ENCODE measurements around the gene MMP14.
"Not testable (repeated sequence)": the region's sequence is repeated elsewhere in the genome, so short reads cannot be mapped to it uniquely, and the experiment has no call there.

MMP14 gene

DNA sequence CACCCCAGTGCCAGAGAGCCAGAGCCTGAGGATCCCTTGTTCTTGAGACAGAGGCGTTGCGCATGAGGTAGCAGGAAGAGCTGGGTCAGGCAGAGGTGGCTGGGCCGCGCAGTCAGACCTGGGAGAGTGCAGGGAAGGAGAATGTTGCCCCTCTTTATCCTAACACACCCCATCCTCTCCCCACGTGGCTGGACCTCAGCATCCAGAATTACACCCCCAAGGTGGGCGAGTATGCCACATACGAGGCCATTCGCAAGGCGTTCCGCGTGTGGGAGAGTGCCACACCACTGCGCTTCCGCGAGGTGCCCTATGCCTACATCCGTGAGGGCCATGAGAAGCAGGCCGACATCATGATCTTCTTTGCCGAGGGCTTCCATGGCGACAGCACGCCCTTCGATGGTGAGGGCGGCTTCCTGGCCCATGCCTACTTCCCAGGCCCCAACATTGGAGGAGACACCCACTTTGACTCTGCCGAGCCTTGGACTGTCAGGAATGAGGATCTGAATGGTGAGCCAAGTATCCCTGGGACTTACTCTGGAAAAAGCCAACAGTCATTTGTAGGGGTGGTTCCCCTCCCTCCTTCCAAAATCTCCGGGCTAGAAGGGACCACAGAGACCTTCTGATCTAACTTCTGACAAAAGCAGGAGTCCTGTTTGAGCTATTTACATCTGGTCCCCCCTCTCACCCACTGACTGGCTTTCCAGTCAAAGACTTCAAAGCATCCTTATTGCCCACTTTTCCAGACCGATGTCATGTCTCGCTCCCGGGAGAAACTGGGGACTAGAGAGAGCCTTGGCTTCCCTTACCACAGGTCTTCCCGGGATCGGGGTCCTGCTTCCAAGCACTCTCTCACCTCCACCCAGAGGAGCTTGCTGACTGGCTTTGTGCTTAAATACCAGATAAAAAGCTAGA lies 6.1 kb downstream of the MMP14 start:
- DNase-seq = no peak

DNA sequence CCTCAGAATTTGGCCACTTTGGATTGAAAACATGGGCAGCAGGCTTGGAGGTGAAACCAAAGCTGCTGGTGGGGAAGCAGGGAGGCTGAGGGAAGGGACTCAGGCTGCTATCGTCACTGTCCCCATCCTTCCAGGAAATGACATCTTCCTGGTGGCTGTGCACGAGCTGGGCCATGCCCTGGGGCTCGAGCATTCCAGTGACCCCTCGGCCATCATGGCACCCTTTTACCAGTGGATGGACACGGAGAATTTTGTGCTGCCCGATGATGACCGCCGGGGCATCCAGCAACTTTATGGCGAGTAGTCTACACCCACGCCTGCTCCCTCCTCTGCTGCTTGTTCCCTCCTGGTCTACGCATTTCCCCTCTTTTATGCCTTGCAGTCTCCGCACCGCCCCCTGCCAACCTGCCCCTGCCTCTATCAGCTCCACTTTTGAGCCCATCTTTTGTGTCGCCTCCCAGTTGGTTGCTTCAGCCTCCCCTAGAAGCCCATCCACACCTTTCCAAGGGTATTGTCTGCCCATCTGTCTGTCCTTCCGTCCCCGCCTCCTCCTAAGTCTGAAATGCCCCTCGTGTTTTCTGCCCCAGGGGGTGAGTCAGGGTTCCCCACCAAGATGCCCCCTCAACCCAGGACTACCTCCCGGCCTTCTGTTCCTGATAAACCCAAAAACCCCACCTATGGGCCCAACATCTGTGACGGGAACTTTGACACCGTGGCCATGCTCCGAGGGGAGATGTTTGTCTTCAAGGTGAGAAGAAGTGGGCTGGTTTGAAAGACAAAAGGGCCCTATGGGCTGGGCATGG lies 6.9 kb downstream of the MMP14 start:
- DNase-seq = no peak

DNA sequence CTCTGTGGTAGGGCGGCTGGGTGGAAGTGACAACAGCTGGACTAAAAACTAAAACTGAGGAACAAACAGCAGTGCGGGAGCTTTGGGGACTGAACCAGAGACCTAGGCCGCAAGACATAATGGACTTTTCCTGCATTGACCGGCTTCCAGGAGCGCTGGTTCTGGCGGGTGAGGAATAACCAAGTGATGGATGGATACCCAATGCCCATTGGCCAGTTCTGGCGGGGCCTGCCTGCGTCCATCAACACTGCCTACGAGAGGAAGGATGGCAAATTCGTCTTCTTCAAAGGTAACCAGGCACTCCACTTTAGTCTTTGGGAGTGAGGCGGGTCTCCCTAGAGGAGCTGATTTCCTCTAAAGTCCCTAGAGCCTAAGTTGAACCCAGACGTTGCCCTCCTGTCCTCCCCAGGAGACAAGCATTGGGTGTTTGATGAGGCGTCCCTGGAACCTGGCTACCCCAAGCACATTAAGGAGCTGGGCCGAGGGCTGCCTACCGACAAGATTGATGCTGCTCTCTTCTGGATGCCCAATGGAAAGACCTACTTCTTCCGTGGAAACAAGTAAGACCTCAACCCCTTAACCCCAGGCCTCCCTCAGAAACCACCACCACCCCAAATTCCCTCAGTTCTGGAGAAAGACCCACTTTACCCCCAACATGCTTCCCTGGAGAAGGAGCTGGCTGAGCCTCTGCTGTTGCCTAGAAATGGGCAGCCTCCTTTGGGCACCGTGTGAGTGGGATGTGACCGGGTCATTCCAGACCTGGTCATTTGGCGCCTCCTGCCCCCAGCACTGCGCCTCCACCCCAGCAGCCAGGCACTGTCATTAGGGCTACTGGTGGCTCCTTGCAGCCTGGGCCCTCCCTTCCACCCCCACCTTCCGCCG lies 8.1 kb downstream of the MMP14 start:
- no peak for DNase-seq

DNA sequence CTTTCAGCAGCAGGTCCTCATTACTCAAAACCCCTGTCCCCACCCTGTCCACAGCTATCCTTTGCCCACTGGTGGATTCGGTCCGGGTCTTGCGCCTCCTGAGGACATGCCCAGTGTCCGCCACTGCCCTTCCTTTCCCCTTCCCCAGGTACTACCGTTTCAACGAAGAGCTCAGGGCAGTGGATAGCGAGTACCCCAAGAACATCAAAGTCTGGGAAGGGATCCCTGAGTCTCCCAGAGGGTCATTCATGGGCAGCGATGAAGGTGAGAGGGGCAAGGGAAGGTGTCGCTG lies 8.7 kb downstream of the MMP14 start:
- DNase-seq = no peak

- no peak for DNase-seq
Observed at GRCh38 chr14:22845821-22846625, 9.6 kb downstream of the MMP14 start.

DNA sequence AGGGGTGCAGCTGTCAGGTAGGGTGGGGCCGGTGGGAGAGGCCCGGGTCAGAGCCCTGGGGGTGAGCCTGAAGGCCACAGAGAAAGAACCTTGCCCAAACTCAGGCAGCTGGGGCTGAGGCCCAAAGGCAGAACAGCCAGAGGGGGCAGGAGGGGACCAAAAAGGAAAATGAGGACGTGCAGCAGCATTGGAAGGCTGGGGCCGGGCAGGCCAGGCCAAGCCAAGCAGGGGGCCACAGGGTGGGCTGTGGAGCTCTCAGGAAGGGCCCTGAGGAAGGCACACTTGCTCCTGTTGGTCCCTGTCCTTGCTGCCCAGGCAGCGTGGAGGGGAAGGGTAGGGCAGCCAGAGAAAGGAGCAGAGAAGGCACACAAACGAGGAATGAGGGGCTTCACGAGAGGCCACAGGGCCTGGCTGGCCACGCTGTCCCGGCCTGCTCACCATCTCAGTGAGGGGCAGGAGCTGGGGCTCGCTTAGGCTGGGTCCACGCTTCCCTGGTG lies 10.5 kb downstream of the MMP14 start:
- no peak for DNase-seq

DNA sequence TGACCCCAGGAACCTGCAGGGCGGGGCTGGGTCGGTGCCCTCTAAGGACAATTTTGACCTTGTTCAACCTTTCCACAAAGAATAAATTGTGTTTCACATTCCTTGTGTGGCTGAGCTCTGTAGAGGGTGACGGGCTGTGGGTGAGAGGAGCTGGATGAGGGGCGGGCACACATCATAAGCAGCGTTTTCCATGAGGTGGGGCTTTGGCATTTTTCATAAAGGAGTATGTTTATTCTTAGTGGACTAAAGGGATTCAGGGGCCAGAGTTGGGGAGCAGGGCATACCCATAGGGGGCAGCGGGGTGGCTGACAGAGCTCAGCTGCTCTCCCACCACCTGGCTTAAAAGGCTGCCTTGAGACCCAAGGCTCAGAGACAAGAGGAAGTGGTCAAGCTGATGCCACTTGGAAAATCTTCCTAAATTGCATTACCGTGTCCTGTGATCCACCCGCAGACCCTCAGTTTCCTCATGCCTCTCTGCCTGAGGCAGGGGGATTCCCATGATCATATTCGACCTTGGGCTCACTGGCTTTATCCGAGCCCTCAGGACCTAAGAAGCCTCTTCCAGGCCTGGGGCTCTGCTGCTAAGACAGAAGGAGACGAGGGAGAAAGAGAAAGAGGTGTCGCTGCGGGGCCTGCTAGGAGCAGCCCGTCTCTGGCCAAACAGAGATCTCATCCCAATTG lies 11.4 kb downstream of the MMP14 start:
- no peak for DNase-seq

DNA sequence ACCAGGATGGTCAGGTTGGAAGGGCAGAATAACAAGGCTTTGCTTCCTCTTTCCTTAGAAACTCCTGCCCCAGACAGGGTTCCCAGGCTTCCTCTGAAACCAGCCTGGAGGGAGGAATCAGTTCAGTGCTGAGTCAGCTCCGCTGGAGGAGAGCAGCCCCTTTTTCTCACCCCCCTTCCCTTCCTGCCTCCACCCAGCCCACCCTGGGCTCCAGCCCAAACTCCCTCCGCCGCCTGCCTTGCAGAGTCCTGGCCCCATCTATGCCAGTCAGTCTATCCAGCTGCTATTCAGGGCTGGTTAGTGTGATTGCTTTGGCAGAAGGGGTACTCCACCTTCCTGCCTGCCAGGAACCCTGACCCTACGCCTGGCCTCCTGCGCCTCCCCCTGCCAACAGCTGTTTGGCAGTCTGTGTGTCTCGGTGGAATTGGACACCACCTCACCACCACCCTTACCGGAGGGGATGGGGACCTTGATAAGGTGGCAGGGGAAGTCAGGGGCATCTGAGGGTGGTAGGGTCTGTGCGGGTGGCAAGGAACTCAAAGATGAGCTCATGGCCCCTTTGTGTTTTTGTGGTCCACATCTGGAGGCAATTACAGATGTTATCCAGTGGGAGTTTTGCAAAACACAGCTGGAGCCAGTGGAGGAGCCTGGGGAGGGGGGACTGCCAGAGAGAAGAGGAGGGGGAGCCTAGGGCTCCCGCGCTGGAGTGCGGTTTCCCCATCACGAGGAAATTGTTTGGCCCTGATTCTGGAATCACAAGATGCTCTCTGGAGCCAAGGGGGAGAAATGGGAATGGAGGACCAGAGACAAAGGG lies 12.2 kb downstream of the MMP14 start:
- DNase-seq = no peak

GRCh38 chr14:22849212-22849819 lies 12.9 kb downstream of the MMP14 start:
- no peak for DNase-seq

DNA sequence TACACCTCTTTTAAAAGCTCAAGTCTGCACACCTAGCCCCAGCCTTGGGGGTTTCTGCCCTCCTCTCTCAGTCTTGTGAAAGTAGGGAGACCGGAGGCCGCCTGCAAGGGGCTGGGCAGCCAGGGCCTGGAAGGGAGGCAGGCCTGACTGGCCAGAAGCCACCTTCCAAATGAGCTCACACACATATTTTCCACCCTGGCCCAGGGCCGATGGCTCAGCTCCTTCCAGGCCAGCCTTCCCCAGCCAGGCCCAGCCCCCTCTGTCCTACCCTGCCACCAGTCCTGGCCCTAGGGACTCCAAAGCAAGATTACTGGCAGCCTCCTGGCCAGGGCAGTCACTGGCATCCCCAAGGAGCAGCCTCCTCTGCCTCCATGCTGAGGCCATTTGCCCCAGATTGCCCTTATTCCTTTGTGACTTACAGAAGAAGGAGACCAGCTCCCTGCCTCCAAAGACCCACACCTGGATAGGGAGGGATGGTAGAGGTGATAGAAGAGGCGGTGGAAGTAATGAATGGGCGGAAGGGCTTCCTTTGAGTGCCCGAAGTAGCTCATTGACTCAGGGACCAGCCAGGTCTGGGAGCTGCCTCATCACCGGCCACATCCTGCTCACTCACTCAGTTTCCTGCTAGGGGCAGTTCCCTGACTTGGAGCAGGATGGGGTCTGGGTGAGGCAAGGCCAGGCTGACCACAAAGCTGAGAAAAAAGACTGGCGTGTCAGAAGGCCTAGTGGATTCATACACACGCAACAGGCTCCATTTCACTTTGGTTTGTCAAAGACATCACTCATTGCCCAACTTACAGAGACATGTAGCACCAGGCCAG lies 14.8 kb downstream of the MMP14 start:
- DNase-seq = peak; percentile 40

GRCh38 chr14:22852178-22852577 lies 15.8 kb downstream of the MMP14 start:
- not testable (repeated sequence) for DNase-seq

DNA sequence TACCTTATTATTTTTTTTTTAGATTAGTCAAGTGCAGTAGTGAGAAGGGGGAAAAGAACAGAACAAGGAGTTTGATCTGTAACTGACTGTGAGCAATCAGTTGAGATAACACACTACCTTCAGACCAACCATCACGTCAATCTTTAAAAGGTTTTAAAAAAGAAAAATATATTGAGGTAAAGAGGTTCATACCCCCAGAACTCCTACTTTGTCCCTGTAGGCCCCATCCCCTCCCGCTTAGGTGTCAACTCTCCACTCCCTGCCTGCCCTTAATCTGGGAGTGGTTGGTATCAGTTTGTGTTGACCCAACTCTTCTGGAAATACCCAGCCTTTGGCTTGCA lies 16.2 kb downstream of the MMP14 start:
- DNase-seq = no peak

DNA sequence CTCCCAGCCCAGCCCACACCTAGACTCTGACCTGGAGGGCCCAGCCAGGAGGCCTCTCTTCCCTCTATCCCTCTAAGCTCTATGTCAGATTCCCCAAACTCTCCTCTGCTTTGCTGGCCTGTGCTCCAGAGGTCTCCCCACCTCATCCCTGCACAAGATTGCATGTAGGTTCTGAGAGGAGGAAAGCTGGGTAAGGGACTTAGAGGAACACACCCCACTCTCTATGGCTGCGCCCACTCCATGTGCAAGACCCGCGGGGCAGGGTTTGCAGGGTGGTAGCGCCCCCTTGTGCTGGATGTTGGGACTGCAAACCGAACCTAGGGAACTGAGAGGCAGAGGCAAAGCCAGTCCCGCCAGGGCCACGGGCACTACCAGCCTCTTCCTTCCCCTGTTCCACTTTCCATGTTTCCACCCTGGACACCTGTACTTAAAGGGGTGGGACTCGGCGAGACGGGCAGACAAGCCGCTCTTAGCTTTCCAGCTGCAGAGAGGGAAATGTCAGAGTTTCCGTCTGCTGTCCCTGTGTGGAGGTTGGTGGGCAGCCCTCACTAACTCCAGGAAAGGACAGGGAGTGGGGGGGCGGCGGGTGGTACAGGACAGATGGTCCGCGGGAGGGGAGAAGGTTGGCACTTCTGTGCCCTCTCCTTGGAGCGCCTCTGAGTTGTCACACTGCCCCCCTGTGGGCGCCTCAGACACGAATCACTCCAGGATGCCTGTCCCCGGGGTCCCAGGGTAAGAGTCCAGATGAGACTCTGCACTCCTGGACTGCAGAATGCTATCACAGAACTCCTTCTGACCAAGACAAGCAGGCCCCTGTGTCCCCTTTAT lies 16.8 kb downstream of the MMP14 start:
- peak; percentile 94 for DNase-seq

GRCh38 chr14:22854296-22854695 lies 17.9 kb downstream of the MMP14 start:
- DNase-seq = not testable (repeated sequence)

DNA sequence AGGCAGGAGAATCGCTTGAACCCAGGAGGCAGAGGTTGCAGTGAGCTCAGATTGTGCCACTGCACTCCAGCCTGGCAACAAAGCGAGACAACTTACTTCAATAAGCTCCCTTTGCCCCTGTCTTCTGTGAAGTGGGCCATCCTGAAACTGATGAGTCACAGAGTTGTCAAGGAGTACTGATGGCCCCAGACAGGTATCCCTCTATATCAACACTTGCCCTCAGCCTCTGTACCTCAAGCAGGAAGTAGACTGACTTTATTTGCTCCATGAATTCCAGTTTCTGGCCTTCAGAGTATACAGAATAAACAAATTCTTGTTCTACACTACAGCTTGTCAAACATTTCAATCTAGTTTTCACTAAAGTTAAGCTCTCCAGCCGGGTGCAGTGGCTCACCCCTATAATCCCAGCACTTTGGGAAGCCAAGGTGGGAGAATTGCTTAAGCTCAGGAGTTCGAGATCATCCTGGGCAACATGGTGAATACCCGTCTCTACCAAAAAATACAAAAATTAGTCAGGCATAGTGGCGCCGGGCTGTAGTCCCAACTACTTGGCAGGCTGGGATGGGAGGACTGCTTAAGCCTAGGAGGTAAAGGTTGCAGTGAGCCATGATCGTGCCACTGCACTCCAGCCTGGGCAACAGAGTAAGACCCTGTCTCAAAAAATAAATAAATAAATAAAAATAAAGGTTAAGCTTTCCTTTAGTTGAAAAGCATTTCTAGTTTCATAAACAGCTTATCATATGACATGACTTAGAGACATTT lies 18.8 kb downstream of the MMP14 start:
- no peak for DNase-seq

- no peak for DNase-seq
Observed at GRCh38 chr14:22856428-22856827, 20.0 kb downstream of the MMP14 start.

DNA sequence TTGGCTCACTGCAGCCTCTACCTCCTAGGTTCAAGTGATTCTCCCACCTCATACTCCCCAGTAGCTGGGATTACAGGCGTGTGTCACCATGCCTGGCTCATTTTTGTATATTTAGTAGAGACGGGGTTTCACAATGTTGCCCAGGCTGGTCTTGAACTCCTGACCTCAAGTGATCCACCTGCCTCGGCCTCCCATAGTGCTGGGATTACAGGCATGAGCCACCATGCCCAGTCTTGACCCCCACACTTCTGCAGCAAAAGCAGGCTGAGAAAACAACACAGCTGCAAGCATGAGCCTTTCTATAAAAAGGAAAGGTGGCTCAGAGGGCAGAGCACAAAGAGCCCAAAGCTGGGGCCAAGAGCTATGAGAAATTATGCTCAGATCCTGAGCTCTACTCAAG lies 24.0 kb downstream of the MMP14 start:
- not testable (repeated sequence) for DNase-seq

GRCh38 chr14:22861651-22862050 lies 25.3 kb downstream of the MMP14 start:
- no peak for DNase-seq

All from stimulated activated CD4-positive, alpha-beta T cell treated with anti-CD3 and anti-CD28 coated beads, Interleukin-15, amount 100 ng/mL, for 24 hours (primary cell).